Measurements from ENCODE around the gene STK39.

The STK39 gene

DNA sequence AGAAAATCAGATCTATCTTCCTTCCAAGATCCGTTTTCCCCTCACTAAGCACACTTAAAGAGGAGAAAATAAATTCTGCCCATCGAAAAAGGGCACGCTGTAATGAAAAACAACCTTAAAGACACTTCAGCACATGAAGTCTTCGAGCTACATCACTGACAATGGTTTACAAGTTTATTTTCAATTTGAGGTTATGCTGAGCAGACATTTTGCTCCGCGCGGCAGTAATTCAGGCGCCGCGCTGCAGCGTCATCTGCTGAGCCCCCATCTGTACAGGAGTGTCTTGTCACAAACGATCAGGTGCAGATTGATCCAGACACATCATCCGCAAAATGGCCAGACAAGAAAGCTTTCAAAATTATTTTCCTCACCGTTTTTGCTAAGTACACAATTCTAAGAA is 341.7 kb downstream of the STK39 start:
- no peaks in the 10 kb centered on the region for H3K9me3 ChIP-seq (ENCODE audit: insufficient read depth, low read length, severe bottlenecking)
- H3K9ac ChIP-seq (ENCODE audit: low read depth, low read length) = no peak overlapping the region
- no peak overlapping the region for H3K27ac ChIP-seq (ENCODE audit: low read length)
- H3K27me3 ChIP-seq (ENCODE audit: insufficient read depth, low read length, poor library complexity) = peaks cover 5% of the 10 kb centered on the region
- H3K4me1 ChIP-seq (ENCODE audit: insufficient read depth, low read length) = no peaks in the 10 kb centered on the region
- H4K20me1 ChIP-seq (ENCODE audit: insufficient read depth, low read length) = no peaks in the 10 kb centered on the region
- TF ChIP-seq EZH2 (IDR thresholded peaks at IDR 0.05; ENCODE audit: borderline replicate concordance, low read depth, low read length, severe bottlenecking) = no peak
- TF ChIP-seq, protein P1, sequence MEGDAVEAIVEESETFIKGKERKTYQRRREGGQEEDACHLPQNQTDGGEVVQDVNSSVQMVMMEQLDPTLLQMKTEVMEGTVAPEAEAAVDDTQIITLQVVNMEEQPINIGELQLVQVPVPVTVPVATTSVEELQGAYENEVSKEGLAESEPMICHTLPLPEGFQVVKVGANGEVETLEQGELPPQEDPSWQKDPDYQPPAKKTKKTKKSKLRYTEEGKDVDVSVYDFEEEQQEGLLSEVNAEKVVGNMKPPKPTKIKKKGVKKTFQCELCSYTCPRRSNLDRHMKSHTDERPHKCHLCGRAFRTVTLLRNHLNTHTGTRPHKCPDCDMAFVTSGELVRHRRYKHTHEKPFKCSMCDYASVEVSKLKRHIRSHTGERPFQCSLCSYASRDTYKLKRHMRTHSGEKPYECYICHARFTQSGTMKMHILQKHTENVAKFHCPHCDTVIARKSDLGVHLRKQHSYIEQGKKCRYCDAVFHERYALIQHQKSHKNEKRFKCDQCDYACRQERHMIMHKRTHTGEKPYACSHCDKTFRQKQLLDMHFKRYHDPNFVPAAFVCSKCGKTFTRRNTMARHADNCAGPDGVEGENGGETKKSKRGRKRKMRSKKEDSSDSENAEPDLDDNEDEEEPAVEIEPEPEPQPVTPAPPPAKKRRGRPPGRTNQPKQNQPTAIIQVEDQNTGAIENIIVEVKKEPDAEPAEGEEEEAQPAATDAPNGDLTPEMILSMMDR (IDR thresholded peaks at IDR 0.05; ENCODE audit: borderline replicate concordance, extremely low read depth, low read length, poor library complexity, severe bottlenecking) = no peak
- DNase-seq (no peak), ATAC-seq (ENCODE audit: insufficient read depth, low read depth) (no peak)
- H3K4me3 ChIP-seq (ENCODE audit: low read depth in 1 of 2, low read length in 2 of 2) = no peak overlapping the region
- no peaks in the 10 kb centered on the region for H3K36me3 ChIP-seq (ENCODE audit: insufficient read depth, low read length)
- H3K79me2 ChIP-seq (ENCODE audit: insufficient read depth, low read length) = no peaks in the 10 kb centered on the region
- no peak overlapping the region for H3K4me2 ChIP-seq (ENCODE audit: insufficient read depth, low read length)
- H2AFZ ChIP-seq (ENCODE audit: low read depth, low read length) = no peak overlapping the region
